Measurements from ENCODE around the gene CACNA1A.
"Not testable (repeated sequence)": the region's sequence is repeated elsewhere in the genome, so short reads cannot be mapped to it uniquely, and the experiment has no call there.

The CACNA1A gene

GRCh38 chr19:13492128-13492527 lies 14.2 kb downstream of the CACNA1A start:
- DNase-seq, result no peak

GRCh38 chr19:13487985-13488384 lies 18.3 kb downstream of the CACNA1A start:
- no peak for DNase-seq

DNA sequence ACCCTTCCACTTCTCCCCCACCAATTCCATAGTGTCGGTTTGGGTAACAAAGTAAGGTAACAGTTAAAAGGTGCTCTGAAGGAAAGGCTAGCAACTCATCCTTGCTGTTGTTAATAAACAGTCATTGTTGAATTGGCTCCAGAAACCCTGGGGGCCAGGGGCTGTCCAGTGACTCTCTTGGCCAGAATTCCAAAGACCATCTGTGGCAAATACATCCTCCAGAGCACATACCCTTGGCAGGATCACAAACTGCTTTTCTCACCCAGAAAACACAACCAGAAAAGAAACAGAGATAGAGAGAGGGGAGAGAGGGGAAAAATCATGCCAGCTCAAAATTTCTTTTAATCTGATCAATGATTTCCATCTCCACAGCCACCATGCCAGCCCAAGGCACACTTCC lies 22.1 kb downstream of the CACNA1A start:
- DNase-seq, result no peak

- no peak for DNase-seq
Observed at GRCh38 chr19:13483215-13483614, 23.1 kb downstream of the CACNA1A start.

GRCh38 chr19:13478576-13478975 lies 27.7 kb downstream of the CACNA1A start:
- DNase-seq, result no peak

GRCh38 chr19:13476071-13476470 lies 30.2 kb downstream of the CACNA1A start:
- no peak for DNase-seq

DNA sequence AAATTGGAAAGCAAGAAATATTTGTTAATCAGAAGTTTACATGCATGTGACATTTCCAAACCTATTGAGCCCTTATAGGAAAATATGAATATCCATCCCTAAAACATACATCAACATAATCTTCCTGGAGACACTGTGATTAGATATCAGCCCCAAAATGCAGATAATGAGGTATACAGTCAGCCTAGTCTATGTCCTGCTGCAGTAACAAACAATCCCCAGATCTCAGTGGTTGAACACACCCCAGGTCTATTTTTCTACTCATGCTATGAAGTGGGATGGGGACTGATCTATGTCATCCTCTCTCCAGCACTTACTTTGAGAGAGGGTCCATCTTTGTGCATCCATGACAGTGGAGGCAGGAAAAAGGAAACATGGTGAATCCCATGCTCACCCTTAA lies 31.2 kb downstream of the CACNA1A start:
- DNase-seq, result no peak

GRCh38 chr19:13466697-13467096 lies 39.6 kb downstream of the CACNA1A start:
- DNase-seq, result no peak

DNA sequence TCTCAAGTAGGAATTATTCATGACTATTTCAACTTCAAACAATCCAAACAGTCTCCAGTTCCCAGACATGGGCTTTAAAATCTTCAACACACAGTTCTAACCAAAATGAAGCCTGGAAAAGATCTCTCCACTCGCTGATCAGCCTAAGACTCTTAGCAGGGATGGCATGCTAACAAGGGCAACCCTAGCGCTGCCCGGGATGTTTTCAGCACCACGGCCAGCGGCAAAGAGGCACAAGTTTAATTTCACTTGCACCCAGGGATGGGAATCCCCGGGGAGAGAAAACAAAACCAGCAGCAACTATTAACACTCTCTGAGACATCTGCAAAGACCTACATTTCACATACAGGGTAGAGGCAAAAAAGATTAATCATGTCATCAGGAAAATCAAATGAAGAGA lies 43.0 kb downstream of the CACNA1A start:
- no peak for DNase-seq

- no peak for DNase-seq
Observed at GRCh38 chr19:13461536-13461935, 44.7 kb downstream of the CACNA1A start.

DNA sequence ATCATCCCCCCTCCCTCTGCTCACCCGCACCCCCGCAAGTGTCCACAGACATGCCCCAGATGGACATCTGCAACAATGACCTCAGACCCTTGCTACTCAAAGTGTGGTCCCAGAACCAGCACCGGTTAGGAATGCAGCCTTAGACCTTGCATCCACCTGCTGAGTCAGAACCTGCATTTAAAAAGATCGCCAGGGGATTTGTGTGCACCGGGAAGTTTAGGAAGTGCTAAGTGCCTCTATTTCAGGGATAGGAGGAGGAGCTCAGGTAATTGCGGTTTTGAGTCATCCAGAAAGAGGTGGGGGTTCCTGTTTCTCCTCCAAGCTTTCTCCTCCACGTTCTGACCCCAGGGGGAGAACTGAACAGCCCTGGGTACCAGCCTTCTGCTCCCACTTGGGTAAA lies 46.2 kb downstream of the CACNA1A start:
- DNase-seq, result no peak

GRCh38 chr19:13459351-13459750 lies 46.9 kb downstream of the CACNA1A start:
- no peak for DNase-seq

DNA sequence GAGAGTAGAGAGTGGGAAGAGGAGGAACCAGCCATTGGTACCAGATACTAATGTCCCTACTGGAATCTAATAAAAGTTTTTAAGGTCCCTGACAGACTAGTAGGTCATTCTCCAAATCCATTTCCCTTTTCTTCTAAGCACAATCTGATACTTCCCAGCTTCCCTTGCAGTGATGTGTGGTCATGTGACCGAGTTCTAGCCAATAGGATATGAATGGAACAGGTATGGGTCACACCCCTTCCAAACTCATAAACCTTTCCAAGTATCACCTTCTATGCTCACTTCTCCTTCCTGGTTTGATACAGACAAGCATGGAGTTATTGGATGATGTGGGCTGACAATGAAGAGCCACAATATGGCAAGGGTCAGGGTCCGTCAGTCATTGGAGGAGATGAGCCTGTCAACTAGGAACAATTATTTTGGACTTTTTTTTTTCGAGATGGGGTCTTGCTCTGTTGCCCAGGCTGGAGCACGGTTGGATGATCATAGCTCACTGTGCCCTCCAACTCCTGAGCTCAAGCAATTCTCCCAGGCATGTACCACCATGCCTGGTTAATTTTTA lies 54.8 kb downstream of the CACNA1A start:
- DNase-seq, result no peak

GRCh38 chr19:13447978-13448377 lies 58.3 kb downstream of the CACNA1A start:
- no peak for DNase-seq

GRCh38 chr19:13441810-13442512 lies 64.3 kb downstream of the CACNA1A start:
- DNase-seq, result no peak

GRCh38 chr19:13437919-13438618 lies 68.2 kb downstream of the CACNA1A start:
- DNase-seq, result no peak

DNA sequence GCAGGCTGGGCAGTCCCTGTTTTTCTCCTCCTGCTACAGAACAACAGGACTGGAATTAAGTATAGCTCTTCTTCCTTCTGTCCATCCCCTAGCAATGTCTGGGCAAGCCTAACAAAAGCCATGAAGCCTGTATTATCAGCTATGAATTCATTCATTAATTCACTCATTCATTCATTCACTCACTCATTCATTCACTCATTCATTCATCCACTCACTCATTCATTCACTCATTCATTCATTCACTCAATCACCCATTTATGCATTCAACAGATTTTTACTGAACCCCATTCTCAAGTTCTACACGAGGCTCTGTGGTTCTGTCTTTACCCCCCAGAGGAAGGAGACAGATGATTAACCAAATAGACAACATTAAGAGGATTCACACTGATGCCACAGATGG lies 69.9 kb downstream of the CACNA1A start:
- DNase-seq, result no peak

- peak; percentile 2 to 20 for DNase-seq
Observed at GRCh38 chr19:13430790-13431582, 75.3 kb downstream of the CACNA1A start.

GRCh38 chr19:13429563-13429962 lies 76.7 kb downstream of the CACNA1A start:
- no peak for DNase-seq

GRCh38 chr19:13428352-13428751 lies 77.9 kb downstream of the CACNA1A start:
- no peak for DNase-seq

GRCh38 chr19:13427273-13428051 lies 78.8 kb downstream of the CACNA1A start:
- DNase-seq, result no peak

DNA sequence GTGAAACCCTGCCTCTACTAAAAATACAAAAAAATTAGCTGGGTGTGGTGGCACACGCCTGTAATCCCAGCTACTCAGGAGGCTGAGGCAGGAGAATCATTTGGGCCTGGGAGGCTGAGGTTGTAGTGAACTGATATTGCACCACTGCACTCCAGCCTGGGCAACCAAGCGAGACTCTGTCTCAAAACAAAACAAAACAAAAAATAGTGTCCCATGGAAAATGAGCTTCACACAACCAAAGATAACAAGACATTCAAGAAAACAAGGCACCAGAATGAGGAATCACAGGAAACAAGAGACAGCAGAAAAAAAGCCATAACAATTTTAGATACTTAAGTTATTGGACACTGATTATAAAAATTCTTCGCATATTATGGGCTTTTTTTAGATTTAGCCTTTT lies 80.4 kb downstream of the CACNA1A start:
- DNase-seq, result not testable (repeated sequence)

DNA sequence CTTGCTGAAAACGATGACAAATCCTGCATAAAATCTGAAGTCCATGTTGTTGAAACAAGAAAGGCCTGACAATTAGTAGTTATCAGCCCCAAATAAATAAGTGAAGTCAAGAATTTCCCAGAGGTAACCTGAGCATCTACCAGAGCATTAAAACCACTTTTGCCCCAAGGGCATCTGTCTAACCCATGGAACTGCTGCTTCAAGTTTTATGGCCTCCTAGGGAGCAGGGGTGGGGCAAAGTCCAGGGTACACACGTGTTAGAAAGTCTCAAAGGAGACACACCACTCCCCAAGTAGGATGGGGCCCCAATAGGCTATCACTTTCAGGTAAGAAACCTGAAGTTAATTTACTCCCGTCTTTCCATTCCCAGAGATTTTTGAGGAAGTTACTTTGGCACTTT lies 81.1 kb downstream of the CACNA1A start:
- no peak for DNase-seq
